ENCODE measurements around the gene IQGAP2. TPM values are rescaled to one million over a fixed set of nuclear protein-coding genes. Genes with fewer than 3 reads are reported as not detected.
"Not testable (repeated sequence)": the region's sequence is repeated elsewhere in the genome, so short reads cannot be mapped to it uniquely, and the experiment has no call there.

The IQGAP2 gene
- total RNA-seq, 2 experiments from 2014 or later = 62.7 to 74.9 TPM

DNA sequence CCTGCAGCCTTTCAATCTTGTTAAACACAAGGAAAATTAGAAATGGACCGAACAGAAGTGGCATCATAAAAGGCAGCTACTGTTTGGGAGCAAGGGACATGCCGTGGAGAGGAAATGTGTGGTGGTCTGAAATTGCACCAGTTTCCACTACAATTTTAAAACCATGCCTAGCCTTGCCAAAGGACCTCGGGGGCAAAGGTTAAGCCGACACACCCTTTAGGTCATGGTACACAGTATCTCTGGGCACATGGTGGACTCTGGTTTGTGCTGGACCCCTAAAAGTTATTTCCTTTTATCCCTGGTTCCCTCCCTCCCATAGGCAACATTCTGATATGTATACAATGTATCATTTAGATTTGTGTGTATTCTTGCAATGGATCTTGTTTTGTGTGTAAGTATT, 142.1 kb downstream of the IQGAP2 start:
- no peak for ATAC-seq (ENCODE audit: low read depth)
- H3K9me3 Mint-ChIP-seq = no peaks in the 10 kb centered on the region
- DNase-seq = no peak
- no peak overlapping the region for H3K27ac Mint-ChIP-seq
- H3K4me1 Mint-ChIP-seq = peaks cover 66% of the 10 kb centered on the region
- no peaks in the 10 kb centered on the region for H3K27me3 Mint-ChIP-seq
- no peak overlapping the region for H3K4me3 Mint-ChIP-seq
- POLR2A ChIA-PET = interaction anchor here (4.6 kb wide), 1 partner anchor 141 kb away, joined by 88 read pairs; the partner anchor contains the start of gene IQGAP2
- peaks cover 6% of the 10 kb centered on the region for H3K36me3 Mint-ChIP-seq

GRCh38 chr5:76546497-76547102, 143.5 kb downstream of the IQGAP2 start:
- POLR2A ChIA-PET = interaction anchor here (2.0 kb wide), 1 partner anchor 143 kb away, joined by 31 read pairs; the partner anchor contains the start of gene IQGAP2
- Mint-ChIP-seq H3K4me1 (peaks cover 58% of the 10 kb centered on the region), H3K27ac (peak overlapping the region; percentile 89), H3K4me3 (peak overlapping the region; percentile 83), H3K36me3 (peaks cover 7% of the 10 kb centered on the region), H3K9me3 (no peaks in the 10 kb centered on the region), H3K27me3 (no peaks in the 10 kb centered on the region)
- DNase-seq (no peak), ATAC-seq (ENCODE audit: low read depth) (no peak)

- Mint-ChIP-seq H3K36me3 (peaks cover 11% of the 10 kb centered on the region), H3K27me3 (no peaks in the 10 kb centered on the region), H3K9me3 (no peaks in the 10 kb centered on the region), H3K4me3 (peak overlapping the region; percentile 83), H3K27ac (peak overlapping the region; percentile 89), H3K4me1 (peaks cover 51% of the 10 kb centered on the region)
- POLR2A ChIA-PET = interaction anchor here (0.9 to 2.0 kb wide), 2 partner anchors 73 to 144 kb away, joined by 3 to 31 read pairs; partner anchors contain the start of gene IQGAP2
- peak; percentile 81 for ATAC-seq (ENCODE audit: low read depth)
- DNase-seq = no peak
These were observed 144.3 kb downstream of the IQGAP2 start for GRCh38 chr5:76547242-76547890.

DNA sequence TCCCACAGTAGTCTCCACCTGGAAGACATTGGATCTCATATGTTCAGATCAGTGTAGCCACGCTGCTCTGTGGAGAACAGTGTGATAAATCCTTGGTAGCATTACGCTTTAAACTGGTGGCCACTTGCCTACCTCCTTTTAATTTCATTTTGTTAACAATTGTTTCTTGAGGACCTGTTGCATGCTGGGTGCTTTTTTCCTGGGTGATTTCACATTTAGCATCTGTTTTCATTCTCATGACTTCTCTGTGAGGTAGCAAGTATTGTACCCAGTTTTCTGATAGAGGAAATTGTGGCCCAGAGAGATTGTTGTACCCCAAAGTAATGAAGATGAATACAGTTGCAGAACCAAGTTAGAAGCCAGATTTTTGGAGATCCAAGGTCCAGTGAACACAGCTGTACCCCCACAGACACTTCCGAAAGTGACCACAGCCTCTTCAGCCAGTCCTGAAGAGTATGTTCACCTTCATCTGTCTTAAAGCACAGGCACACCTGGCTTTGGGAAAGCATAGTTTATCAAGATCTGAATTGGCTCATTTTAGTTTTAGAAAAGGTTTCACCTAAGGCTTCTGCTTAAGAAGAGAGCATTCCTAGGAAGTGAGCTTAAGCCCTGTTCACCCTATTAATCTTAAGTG, 144.9 kb downstream of the IQGAP2 start:
- H3K4me1 Mint-ChIP-seq = peaks cover 44% of the 10 kb centered on the region
- no peaks in the 10 kb centered on the region for H3K9me3 Mint-ChIP-seq
- peak overlapping the region; percentile 89 for H3K27ac Mint-ChIP-seq
- ATAC-seq (ENCODE audit: low read depth) (no peak), DNase-seq (no peak)
- peaks cover 11% of the 10 kb centered on the region for H3K36me3 Mint-ChIP-seq
- no peaks in the 10 kb centered on the region for H3K27me3 Mint-ChIP-seq
- POLR2A ChIA-PET = interaction anchor here (0.9 to 2.0 kb wide), 2 partner anchors 74 to 144 kb away, joined by 3 to 31 read pairs; partner anchors contain the start of gene IQGAP2
- H3K4me3 Mint-ChIP-seq = peak overlapping the region; percentile 83

- no peaks in the 10 kb centered on the region for H3K27me3 Mint-ChIP-seq
- POLR2A ChIA-PET = no interaction called here
- H3K36me3 Mint-ChIP-seq = peaks cover 12% of the 10 kb centered on the region
- DNase-seq (no peak), ATAC-seq (ENCODE audit: low read depth) (no peak)
- no peaks in the 10 kb centered on the region for H3K9me3 Mint-ChIP-seq
- H3K4me3 Mint-ChIP-seq = no peak overlapping the region
- H3K27ac Mint-ChIP-seq = peak overlapping the region; percentile 89
- H3K4me1 Mint-ChIP-seq = peaks cover 38% of the 10 kb centered on the region
These were observed 145.6 kb downstream of the IQGAP2 start for GRCh38 chr5:76548525-76549229.

DNA sequence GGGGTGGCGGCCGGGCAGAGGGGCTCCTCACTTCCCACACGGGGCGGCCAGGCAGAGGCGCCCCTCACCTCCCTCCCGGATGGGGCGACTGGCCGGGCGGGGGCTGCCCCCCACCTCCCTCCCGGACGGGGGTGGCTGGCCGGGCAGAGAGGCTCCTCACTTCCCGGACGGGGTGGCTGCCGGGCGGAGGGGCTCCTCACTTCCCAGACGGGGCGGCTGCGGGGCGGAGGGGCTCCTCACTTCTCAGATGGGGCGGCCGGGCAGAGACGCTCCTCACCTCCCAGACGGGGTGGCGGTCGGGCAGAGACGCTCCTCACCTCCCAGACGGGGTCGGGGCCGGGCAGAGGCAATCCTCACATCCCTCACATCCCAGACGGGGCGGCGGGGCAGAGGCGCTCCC, 147.8 kb downstream of the IQGAP2 start:
- H3K36me3 Mint-ChIP-seq = peaks cover 14% of the 10 kb centered on the region
- H3K4me3 Mint-ChIP-seq; POLR2A ChIA-PET; H3K27me3 Mint-ChIP-seq; H3K27ac Mint-ChIP-seq; H3K9me3 Mint-ChIP-seq; DNase-seq; ATAC-seq (ENCODE audit: low read depth): not testable (repeated sequence)
- H3K4me1 Mint-ChIP-seq = peaks cover 29% of the 10 kb centered on the region

DNA sequence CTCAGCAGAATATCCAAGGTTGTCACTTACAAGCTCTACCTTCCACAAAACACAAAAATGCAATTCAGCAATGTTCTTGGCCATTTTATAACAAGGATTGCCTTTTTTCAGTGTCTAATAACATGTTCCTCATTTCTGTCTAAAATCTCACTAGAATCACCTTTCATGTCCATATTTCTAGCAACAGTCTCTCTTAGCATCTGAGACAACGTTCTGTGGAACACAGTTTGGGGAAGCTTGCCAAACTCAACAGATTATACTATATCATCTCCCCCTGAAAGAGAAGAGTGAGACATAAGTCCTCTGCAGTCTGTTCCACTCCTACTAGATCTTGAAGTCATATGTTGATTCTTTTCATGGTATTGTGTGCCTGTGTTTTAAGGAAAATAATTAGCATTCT, 149.5 kb downstream of the IQGAP2 start:
- ATAC-seq (ENCODE audit: low read depth) (no peak), DNase-seq (no peak)
- Mint-ChIP-seq H3K9me3 (no peaks in the 10 kb centered on the region), H3K4me3 (no peak overlapping the region), H3K27ac (no peak overlapping the region), H3K27me3 (no peaks in the 10 kb centered on the region), H3K36me3 (peaks cover 14% of the 10 kb centered on the region), H3K4me1 (peaks cover 16% of the 10 kb centered on the region)
- POLR2A ChIA-PET = no interaction called here

DNA sequence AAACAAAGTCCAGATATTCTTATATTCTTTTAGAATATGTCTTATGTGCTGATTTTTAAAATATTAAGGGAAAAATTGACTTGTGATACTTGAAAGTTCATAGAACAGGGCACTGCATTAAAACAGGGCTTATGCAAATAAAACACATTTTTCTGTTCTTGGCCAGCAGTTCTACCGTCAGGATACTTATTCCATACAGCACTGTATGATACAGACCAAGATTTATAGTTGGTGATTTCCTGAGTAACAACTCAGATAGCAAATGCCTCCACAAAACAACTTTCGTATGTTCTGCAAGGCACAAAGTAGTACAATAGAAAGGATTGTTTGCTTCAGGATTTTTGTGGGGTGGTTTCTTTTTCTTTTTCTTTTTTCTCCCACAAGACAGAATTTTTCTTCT, 150.2 kb downstream of the IQGAP2 start:
- no peaks in the 10 kb centered on the region for H3K9me3 Mint-ChIP-seq
- DNase-seq (no peak), ATAC-seq (ENCODE audit: low read depth) (no peak)
- H3K4me1 Mint-ChIP-seq = peaks cover 12% of the 10 kb centered on the region
- POLR2A ChIA-PET = no interaction called here
- H3K27me3 Mint-ChIP-seq = no peaks in the 10 kb centered on the region
- no peak overlapping the region for H3K27ac Mint-ChIP-seq
- no peak overlapping the region for H3K4me3 Mint-ChIP-seq
- peaks cover 18% of the 10 kb centered on the region for H3K36me3 Mint-ChIP-seq

DNA sequence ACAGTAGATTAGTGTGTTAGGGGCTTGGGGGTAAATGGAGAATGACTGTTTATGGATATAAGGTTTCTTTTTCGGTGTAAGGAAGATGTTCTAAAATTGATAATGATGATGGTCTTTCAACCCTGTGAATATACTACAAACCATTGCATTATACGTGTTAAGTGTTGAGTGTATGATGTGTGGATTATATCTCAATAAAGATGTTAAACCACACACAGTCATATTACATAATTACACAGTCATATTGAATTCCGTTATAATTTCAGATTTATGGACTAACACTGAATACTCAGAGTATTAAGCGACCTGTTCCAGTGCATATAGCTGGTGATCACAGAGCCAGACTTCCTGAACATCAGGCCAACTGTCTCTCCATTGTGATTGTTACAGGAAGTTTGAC, 152.0 kb downstream of the IQGAP2 start:
- no peaks in the 10 kb centered on the region for H3K9me3 Mint-ChIP-seq
- POLR2A ChIA-PET = no interaction called here
- H3K4me3 Mint-ChIP-seq = no peak overlapping the region
- peaks cover 19% of the 10 kb centered on the region for H3K36me3 Mint-ChIP-seq
- no peaks in the 10 kb centered on the region for H3K27me3 Mint-ChIP-seq
- no peak overlapping the region for H3K27ac Mint-ChIP-seq
- H3K4me1 Mint-ChIP-seq = peaks cover 9% of the 10 kb centered on the region
- DNase-seq (no peak), ATAC-seq (ENCODE audit: low read depth) (no peak)

DNA sequence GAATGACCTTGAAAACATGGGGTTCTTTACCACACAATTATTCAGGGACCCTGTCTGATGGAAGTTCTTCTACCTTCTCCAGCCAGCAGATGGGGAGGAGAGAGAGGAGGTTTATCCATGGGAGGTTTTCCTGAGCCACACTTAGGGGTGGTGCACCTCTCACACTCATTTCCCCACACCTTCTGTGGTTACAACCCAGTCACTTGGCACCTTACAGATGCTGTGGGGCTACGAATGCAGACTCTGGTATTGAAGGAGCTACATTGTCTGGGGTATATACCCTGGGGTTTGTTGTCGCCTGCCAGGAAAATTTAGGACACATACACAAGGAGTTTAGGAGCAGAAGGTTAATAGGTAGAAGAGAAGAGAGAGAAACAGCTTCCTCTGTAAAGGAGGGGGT, 152.6 kb downstream of the IQGAP2 start:
- ATAC-seq (ENCODE audit: low read depth) (no peak), DNase-seq (no peak)
- peaks cover 9% of the 10 kb centered on the region for H3K4me1 Mint-ChIP-seq
- H3K27ac Mint-ChIP-seq = no peak overlapping the region
- POLR2A ChIA-PET = no interaction called here
- H3K9me3 Mint-ChIP-seq = no peaks in the 10 kb centered on the region
- no peak overlapping the region for H3K4me3 Mint-ChIP-seq
- H3K36me3 Mint-ChIP-seq = peaks cover 18% of the 10 kb centered on the region
- H3K27me3 Mint-ChIP-seq = no peaks in the 10 kb centered on the region

DNA sequence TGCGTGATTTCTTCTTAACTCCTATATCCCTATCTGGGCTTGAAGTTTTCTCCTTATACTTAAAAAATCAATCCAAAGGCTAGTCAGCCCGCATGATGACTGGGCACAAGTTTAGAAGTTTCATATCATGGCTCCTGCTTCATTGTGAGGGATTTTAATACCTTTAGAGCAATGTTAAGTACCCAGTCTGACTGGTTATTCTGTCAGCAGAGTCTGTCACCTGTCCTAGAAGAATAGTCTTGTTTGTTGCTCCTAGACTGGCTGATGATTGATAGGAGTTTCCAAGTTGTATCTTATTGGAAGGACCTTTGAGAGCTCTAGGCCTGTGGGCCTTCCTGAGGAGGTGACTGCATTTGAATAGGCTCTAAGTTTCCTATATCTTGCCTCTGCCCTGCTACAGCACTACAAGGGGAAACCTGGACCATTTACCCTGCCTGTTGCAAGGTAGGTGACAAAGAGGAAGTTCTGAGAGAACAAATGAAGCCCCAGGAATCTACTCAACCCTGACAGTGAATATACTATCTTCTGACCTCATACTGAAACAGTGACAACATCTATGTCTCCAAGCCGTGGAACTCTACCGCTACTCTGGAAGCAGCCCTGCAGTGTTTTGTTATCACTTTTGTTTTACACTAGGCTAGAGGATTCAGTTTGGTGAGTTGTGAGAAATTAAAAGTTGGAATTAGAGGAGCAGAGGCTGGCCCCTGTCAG, 153.6 kb downstream of the IQGAP2 start:
- DNase-seq (no peak), ATAC-seq (ENCODE audit: low read depth) (no peak)
- Mint-ChIP-seq H3K27ac (no peak overlapping the region), H3K36me3 (peaks cover 18% of the 10 kb centered on the region), H3K4me1 (peaks cover 9% of the 10 kb centered on the region), H3K27me3 (no peaks in the 10 kb centered on the region), H3K4me3 (no peak overlapping the region), H3K9me3 (no peaks in the 10 kb centered on the region)
- POLR2A ChIA-PET = no interaction called here

GRCh38 chr5:76560952-76561891, 158.1 kb downstream of the IQGAP2 start:
- POLR2A ChIA-PET = no interaction called here
- DNase-seq (no peak), ATAC-seq (ENCODE audit: low read depth) (no peak)
- no peaks in the 10 kb centered on the region for H3K9me3 Mint-ChIP-seq
- no peaks in the 10 kb centered on the region for H3K27me3 Mint-ChIP-seq
- peaks cover 25% of the 10 kb centered on the region for H3K36me3 Mint-ChIP-seq
- H3K27ac Mint-ChIP-seq = no peak overlapping the region
- no peak overlapping the region for H3K4me3 Mint-ChIP-seq
- H3K4me1 Mint-ChIP-seq = peaks cover 10% of the 10 kb centered on the region

Data from activated naive CD8-positive, alpha-beta T cell treated with anti-CD3 and anti-CD28 coated beads, Interleukin-2, amount 10 ng/mL, durations not matched to agents 7 days and 5 days (primary cell).